Loucy (cell line): ENCODE data around the gene ADAT2.
"Not testable (repeated sequence)": the region's sequence is repeated elsewhere in the genome, so short reads cannot be mapped to it uniquely, and the experiment has no call there.

Experiments used
- EZH2phosphoT487 ChIP-seq: fragments of 200-600 bp; IDR thresholded peaks from 2 replicates; pipeline ENCODE4 v1.6.1; 2018; ENCODE audit warnings: antibody characterized with exemption, mild to moderate bottlenecking, moderate library complexity, borderline replicate concordance
- TF ChIP-seq, protein P1 (sequence below): fragments of 200-600 bp; sonication (generic); conservative IDR thresholded peaks from 2 replicates; pipeline ENCODE4 v1.5.1; 2014; ENCODE audit warnings: mild to moderate bottlenecking, antibody characterized with exemption, low read length

DNA sequence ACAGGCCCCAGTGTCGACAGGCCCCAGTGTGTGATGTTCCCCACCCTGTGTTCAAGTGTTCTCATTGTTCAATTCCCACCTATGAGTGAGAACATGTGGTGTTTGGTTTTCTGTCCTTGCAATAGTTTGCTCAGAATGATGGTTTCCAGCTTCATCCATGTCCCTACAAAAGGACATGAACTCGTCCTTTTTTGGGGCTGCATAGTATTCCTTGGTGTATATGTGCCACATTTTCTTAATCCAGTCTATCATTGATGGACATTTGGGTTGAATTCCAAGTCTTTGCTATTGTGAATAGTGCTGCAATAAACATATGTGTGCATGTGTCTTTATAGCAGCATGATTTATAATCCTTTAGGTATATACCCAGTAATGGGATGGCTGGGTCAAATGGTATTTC, 18.3 kb upstream of the ADAT2 start:
- TF ChIP-seq, protein P1, sequence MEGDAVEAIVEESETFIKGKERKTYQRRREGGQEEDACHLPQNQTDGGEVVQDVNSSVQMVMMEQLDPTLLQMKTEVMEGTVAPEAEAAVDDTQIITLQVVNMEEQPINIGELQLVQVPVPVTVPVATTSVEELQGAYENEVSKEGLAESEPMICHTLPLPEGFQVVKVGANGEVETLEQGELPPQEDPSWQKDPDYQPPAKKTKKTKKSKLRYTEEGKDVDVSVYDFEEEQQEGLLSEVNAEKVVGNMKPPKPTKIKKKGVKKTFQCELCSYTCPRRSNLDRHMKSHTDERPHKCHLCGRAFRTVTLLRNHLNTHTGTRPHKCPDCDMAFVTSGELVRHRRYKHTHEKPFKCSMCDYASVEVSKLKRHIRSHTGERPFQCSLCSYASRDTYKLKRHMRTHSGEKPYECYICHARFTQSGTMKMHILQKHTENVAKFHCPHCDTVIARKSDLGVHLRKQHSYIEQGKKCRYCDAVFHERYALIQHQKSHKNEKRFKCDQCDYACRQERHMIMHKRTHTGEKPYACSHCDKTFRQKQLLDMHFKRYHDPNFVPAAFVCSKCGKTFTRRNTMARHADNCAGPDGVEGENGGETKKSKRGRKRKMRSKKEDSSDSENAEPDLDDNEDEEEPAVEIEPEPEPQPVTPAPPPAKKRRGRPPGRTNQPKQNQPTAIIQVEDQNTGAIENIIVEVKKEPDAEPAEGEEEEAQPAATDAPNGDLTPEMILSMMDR = not testable (repeated sequence)
- not testable (repeated sequence) for TF ChIP-seq EZH2phosphoT487
